ENCODE measurements around the gene SRPRB. TPM values are rescaled to one million over a fixed set of nuclear protein-coding genes. Genes with fewer than 3 reads are reported as not detected.
A peak's percentile ranks its signal among the peaks of the same experiment; 100 is the strongest.

Gene SRPRB
- total RNA-seq, 1 donor from 2014 or later = 7.6 TPM

DNA sequence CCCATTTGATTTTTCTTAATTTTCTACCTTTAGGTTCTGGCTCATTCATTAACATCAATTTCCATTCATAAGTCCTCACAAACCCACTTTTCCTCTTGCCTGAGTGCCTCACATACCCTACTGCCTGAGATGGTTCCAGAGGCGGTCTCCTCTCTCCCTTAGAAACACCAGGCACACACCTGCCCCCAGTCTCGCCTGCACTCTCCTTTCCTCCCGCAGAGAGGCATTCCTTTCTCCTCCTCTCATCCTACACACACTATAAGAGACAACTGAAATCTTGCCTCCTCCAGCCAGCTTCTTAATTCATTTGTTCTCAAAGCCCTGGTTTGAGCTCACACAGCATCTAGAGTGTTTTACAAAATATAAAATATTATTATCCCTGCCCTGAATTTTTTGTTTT, 31.9 kb upstream of the SRPRB start:
- TF ChIP-seq, protein P1, sequence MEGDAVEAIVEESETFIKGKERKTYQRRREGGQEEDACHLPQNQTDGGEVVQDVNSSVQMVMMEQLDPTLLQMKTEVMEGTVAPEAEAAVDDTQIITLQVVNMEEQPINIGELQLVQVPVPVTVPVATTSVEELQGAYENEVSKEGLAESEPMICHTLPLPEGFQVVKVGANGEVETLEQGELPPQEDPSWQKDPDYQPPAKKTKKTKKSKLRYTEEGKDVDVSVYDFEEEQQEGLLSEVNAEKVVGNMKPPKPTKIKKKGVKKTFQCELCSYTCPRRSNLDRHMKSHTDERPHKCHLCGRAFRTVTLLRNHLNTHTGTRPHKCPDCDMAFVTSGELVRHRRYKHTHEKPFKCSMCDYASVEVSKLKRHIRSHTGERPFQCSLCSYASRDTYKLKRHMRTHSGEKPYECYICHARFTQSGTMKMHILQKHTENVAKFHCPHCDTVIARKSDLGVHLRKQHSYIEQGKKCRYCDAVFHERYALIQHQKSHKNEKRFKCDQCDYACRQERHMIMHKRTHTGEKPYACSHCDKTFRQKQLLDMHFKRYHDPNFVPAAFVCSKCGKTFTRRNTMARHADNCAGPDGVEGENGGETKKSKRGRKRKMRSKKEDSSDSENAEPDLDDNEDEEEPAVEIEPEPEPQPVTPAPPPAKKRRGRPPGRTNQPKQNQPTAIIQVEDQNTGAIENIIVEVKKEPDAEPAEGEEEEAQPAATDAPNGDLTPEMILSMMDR (IDR thresholded peaks at IDR 0.05) = no peak
- TF ChIP-seq POLR2AphosphoS5 (IDR thresholded peaks at IDR 0.05; ENCODE audit: insufficient read depth in 1 of 2, low read depth in 1 of 2) (no peak), POLR2A (IDR thresholded peaks at IDR 0.05) (no peak)
- Histone ChIP-seq H3K4me3 (no peak overlapping the region), H3K36me3 (no peaks in the 10 kb centered on the region), H3K27me3 (no peaks in the 10 kb centered on the region), H3K9me3 (no peaks in the 10 kb centered on the region), H3K4me1 (no peaks in the 10 kb centered on the region), H3K27ac (no peak overlapping the region)
- no peak for DNase-seq (ENCODE audit: extremely low spot score in 2 of 2)
- intact Hi-C loops (cut with DNase I) = no loop called here

- no peak for TF ChIP-seq POLR2A (IDR thresholded peaks at IDR 0.05)
- TF ChIP-seq, protein P1 (IDR thresholded peaks at IDR 0.05) = no peak
- TF ChIP-seq POLR2AphosphoS5 (IDR thresholded peaks at IDR 0.05; ENCODE audit: insufficient read depth in 1 of 2, low read depth in 1 of 2) = no peak
- Histone ChIP-seq H3K27ac (no peak overlapping the region), H3K36me3 (no peaks in the 10 kb centered on the region), H3K9me3 (no peaks in the 10 kb centered on the region), H3K4me3 (no peak overlapping the region), H3K4me1 (no peaks in the 10 kb centered on the region), H3K27me3 (no peaks in the 10 kb centered on the region)
- no peak for DNase-seq (ENCODE audit: extremely low spot score in 2 of 2)
- intact Hi-C loops (cut with DNase I) = no loop called here
Measured at GRCh38 chr3:133775309-133775708, 30.3 kb upstream of the SRPRB start.

GRCh38 chr3:133775835-133776234, 29.8 kb upstream of the SRPRB start:
- no peaks in the 10 kb centered on the region for H3K9me3 ChIP-seq
- no peaks in the 10 kb centered on the region for H3K4me1 ChIP-seq
- no peak overlapping the region for H3K4me3 ChIP-seq
- H3K27ac ChIP-seq = no peak overlapping the region
- H3K36me3 ChIP-seq = no peaks in the 10 kb centered on the region
- DNase-seq (ENCODE audit: extremely low spot score in 2 of 2) = no peak
- TF ChIP-seq POLR2AphosphoS5 (IDR thresholded peaks at IDR 0.05; ENCODE audit: insufficient read depth in 1 of 2, low read depth in 1 of 2) (no peak), POLR2A (IDR thresholded peaks at IDR 0.05) (no peak)
- TF ChIP-seq, protein P1 (IDR thresholded peaks at IDR 0.05) = no peak
- intact Hi-C loops (cut with DNase I) = no loop called here
- no peaks in the 10 kb centered on the region for H3K27me3 ChIP-seq

DNA sequence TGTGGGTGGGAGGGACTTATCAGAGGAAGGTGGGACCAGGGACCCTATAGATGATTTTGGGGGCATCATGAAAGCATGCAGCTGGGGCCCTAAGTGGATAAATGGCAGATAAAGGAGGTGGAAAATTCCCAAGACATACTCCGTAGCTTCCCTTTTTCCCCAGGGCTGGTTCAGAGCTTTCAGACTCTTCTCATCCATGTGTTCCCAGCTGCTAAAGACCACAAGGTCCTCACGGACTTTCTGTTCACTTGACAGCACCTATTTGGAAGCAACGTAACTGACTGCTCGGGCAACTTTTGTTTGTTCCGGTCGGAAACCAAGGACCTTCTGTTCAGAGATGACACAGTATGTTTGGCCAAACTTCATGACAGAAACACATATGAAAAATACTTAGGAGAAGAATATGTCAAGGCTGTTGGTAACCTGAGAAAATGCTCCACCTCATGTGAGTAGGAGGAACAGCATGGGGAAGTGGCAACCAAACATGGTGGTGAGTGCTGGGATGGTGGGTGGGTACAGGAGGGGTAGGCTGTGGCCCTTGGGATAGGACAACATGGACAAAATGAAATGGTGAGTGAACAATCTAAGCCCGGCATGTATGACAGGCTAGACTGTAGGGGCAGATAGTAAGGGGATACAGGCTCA, 28.7 kb upstream of the SRPRB start:
- no peaks in the 10 kb centered on the region for H3K9me3 ChIP-seq
- H3K27ac ChIP-seq = no peak overlapping the region
- H3K4me3 ChIP-seq = no peak overlapping the region
- H3K4me1 ChIP-seq = no peaks in the 10 kb centered on the region
- intact Hi-C loops (cut with DNase I) = no loop called here
- no peaks in the 10 kb centered on the region for H3K36me3 ChIP-seq
- no peak for DNase-seq (ENCODE audit: extremely low spot score in 2 of 2)
- TF ChIP-seq POLR2A (IDR thresholded peaks at IDR 0.05) = no peak
- TF ChIP-seq POLR2AphosphoS5 (IDR thresholded peaks at IDR 0.05; ENCODE audit: insufficient read depth in 1 of 2, low read depth in 1 of 2) = no peak
- TF ChIP-seq, protein P1 (IDR thresholded peaks at IDR 0.05) = no peak
- H3K27me3 ChIP-seq = no peaks in the 10 kb centered on the region

- Histone ChIP-seq H3K36me3 (no peaks in the 10 kb centered on the region), H3K4me3 (no peak overlapping the region), H3K27ac (no peak overlapping the region), H3K27me3 (no peaks in the 10 kb centered on the region), H3K9me3 (no peaks in the 10 kb centered on the region), H3K4me1 (no peaks in the 10 kb centered on the region)
- intact Hi-C loops (cut with DNase I) = no loop called here
- DNase-seq (ENCODE audit: extremely low spot score in 2 of 2) = no peak
- TF ChIP-seq POLR2A (IDR thresholded peaks at IDR 0.05) (no peak), POLR2AphosphoS5 (IDR thresholded peaks at IDR 0.05; ENCODE audit: insufficient read depth in 1 of 2, low read depth in 1 of 2) (peak in 1 of 2 donors; percentile 53)
- TF ChIP-seq, protein P1 (IDR thresholded peaks at IDR 0.05) = no peak
Measured at GRCh38 chr3:133777807-133778568, 27.6 kb upstream of the SRPRB start.
